Activated CD4-positive, alpha-beta T cell treated with anti-CD3 and anti-CD28 coated beads, Interleukin-2, Interleukin-6, amounts not matched to agents 100 ng/mL and 50 ng/mL, durations not matched to agents 16 hours and 8 hours (primary cell): ENCODE data around the gene BCKDK.
"Not testable (repeated sequence)": the region's sequence is repeated elsewhere in the genome, so short reads cannot be mapped to it uniquely, and the experiment has no call there.

Experiments used
- DNase-seq: peaks from one replicate; pipeline ENCODE4 v3.0.0-alpha.2; 2020

BCKDK gene

GRCh38 chr16:31129568-31130335, 21.6 kb downstream of the BCKDK start:
- DNase-seq, result no peak

GRCh38 chr16:31130336-31130891, 22.2 kb downstream of the BCKDK start:
- no peak for DNase-seq

GRCh38 chr16:31130899-31131298, 22.7 kb downstream of the BCKDK start:
- DNase-seq, result no peak

DNA sequence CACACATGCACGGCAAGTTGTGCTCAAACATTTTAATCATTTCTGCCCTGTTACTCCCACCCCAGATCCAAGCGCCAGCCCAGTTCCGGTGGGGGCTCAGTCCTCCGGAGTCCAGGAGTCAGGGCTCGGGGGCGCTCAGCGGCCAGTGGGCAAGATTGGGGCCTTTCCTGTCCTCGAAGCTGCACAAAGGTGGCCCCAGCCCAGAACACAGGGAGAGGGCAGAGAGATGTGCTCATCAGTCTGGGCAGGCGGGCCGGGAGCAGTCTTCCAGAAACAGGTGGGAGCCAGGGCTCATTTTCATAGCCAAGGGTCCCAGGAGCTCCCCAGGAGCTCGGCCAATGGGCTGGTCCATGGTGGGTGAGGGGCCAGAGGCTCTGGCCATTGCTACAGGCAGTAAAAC, 23.2 kb downstream of the BCKDK start:
- DNase-seq, result no peak

- DNase-seq, result no peak
Measured at GRCh38 chr16:31131841-31132271, 23.7 kb downstream of the BCKDK start.

DNA sequence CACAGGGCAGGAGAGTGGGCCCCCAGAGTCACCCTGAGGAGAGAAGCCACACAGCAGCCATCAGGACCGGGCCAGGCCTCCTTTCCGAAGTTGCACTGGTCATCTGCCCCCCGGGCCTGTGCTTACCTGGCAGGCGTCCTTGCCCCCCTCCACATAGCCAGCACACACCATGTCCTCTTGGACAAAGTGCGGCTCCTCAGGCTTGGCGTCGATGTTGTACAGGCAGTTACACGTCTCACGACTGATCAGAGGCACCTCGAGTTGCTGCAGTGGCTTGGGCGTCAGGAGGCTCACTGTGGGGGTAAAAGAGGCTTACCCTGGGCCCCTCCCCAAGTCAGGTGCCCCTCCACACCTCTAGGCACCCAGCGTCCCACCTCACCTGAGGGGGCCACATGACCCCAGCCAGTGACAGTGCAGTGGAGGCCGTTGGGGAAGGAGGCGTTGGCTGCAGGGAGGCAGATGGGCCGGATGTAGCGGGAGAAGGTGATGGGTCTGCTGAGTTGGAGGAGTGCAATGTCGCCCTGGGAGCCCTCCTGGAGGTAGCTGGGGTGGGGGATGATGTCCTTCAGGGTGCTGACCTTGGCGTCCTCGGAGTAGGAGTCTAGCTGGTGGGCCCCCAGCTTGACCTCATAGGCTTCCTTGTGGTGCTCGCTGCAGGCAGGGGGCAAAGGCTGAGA, 24.3 kb downstream of the BCKDK start:
- no peak for DNase-seq

- no peak for DNase-seq
Measured at GRCh38 chr16:31133046-31133501, 24.9 kb downstream of the BCKDK start.

DNA sequence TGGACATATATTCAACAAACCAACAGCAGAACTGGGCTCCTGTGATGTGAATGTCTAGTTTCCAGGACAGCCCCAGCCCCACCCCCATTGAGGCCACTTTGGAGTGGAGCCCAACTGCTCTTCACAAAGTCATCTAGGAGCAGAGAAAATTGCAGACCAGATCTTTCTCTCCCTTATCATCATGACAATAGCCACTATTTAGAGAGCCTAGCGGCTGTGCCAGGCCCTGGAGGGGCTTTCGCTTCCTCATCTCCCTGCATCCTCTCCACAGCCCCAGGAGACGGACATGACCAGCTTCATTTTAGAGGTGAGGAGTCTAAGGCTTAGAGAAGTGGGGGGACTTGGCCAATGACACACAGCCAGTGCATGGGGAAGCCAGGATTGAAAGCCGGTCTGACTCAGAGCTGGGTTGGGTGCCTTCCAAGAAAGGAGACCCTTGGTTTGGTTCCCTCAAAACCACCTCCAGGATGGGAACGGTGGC, 25.9 kb downstream of the BCKDK start:
- no peak for DNase-seq

DNA sequence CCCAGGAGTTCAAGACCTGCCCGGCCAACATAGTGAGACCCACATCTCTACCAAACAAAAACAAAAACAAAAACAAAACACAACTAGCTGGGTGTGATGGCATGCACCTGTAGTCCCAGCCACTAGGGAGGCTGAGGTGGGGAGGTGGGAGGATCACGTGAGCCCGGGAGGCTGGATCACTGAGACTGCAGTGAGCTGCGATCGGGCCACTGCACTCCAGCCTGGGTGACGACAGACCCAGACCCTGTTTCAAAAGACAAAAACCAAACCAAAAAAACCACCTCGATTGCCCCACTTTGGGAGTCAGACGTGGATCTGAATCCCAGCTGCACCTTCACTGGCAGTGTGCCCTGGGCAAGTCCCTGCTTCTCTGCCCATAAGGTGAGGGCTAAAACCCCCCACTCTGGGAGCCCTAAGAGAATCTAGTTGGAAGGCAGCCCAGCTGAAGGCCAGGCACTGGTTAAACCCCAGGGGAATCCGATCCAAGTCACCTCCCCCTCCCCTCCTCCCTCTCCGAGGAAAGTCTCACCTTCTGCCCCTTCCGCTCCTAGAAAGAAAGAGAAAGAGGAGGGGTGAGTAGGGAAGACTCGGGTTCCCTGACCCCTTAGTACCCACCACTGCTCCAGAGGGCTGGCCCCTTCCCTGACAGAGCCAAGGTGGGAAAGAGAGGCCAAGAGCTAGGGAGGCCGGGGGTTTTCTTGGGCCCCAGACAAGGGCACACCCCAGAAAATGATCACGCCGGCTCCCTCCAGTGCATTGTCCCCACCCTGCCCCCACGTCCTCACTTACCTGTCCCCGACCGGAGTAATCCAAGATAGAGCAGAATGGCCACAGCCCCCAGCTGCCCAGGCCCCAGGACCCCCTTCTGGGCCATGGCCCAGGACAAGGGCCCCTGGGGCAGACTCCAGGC, 26.7 kb downstream of the BCKDK start:
- DNase-seq, result no peak

DNA sequence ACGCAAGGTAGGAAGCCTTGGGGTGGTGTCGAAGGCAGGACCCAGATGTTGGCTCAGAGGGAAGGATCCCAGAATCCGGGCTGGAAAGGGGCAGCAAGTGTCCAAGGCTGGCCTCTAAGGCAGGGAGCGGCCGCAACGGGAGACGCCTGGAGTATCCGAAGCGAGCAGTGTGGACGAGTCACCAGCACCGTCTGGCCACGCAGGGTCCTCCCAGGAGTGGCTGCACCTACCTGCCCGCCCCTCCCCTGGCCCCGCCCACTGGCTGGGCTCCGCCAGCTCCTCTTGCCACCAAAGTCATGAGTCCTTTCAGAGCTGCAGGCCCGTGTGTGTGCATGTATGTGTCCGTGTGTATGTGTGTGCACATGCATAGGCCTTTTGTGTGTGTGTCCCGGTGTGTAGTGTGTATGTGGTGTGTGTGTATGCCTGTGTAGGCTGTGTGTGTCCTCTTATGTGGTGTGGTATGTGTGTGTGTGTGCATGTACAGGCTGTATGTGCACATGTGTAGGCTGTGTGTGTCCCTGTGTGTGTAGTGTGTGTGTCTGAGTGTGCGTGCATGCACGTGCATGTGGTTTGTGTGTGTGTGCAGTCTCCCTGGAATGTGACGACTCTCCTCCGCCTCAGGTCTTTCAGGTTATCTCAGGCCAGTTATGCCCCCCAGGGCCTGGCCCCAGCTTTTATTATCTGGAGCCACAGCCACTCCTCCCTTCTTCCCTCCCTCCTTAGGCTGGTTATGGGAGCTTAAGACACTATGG, 27.5 kb downstream of the BCKDK start, which contains the start of gene PRSS8:
Gene PRSS8 (minus strand): TSS at position 193 of the 752 bp plus-strand sequence. CDS start 229 bp downstream, outside the sequence.
- DNase-seq, result no peak

DNA sequence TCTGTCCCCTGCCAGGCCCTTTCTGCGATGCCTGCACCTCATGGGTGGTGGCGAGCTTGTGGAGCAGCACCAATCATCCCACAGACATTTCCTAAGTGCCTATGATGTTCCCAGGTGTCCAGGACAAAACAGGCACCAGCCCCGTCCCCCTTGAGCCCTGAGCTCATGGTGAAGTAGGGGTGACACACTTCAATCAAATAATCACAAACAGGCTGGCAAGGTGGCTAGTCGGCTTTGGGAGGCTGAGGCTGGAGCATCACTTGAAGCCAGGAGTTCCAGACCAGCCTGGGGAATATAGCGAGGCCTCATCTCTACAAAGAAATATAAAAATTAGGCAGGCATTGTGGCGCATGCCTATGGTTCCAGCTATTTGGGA, 28.1 kb downstream of the BCKDK start:
- no peak for DNase-seq

GRCh38 chr16:31136822-31137499, 28.8 kb downstream of the BCKDK start:
- DNase-seq, result not testable (repeated sequence)

GRCh38 chr16:31138621-31139578, 30.7 kb downstream of the BCKDK start:
- DNase-seq, result no peak

- DNase-seq, result not testable (repeated sequence)
Measured at GRCh38 chr16:31141071-31141469, 32.9 kb downstream of the BCKDK start.

DNA sequence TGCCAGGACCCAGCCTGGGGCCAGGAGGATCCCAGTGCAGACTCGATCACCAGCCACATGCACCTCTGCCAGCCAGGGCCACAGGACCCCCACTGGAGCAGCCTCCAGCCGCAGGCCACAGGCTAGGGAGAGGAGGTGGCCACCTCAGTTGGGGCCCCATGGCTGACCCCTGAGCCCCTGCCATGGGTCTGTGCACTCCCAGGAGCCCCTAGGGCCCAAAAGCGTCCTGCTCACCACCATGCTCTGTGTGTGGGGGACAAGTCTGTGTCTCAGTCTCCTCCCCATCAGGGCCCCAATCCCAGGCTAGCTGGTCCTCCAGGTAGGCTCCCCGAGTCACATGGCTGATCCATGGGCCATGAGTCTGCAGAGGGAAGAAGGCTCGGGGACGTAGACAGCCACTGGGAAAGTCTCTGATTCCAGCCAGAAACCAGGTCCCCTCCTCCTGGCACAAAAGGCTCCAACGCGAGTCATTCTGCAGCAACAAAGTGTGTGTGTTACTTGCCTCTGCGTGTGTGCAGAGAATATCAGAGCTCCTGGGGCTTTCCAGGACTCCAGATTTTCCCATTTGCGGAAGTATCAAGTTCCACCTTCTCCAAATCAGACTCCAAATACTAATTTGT, 33.4 kb downstream of the BCKDK start:
- DNase-seq, result no peak

GRCh38 chr16:31142109-31143010, 34.2 kb downstream of the BCKDK start:
- peak; percentile 100 for DNase-seq

DNA sequence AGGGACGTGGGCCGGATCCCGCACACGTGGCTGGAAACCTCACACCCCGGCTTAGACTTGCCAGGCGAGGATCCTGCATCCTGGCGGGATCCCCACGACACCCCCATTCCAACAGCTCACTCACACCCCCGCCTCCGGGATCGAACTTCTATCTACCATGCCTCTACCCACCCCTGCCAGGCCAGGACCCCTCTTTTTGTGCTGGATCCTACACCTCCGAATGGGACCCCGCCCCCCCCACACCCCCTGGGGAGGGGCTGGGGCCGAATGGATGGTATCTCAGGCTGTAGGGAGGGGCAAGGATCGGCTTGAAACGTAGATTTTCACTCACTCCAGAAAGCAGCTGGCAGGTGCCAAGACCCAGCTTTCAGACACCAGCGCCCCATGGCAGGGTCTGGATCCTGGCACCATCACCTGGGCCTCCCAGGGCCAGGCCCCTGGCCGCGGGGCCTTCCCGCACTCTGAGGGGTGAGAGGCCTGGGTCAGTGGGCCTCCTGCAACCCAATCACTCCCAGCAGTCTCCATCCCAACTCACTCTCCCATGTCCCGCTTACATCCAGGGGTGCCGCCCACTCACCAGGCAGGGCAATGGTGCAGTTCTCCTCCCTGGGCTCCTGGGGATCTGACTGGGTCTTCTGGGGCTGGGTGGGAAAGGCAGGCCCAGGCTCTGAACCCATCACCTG, 35.0 kb downstream of the BCKDK start:
- DNase-seq, result no peak

DNA sequence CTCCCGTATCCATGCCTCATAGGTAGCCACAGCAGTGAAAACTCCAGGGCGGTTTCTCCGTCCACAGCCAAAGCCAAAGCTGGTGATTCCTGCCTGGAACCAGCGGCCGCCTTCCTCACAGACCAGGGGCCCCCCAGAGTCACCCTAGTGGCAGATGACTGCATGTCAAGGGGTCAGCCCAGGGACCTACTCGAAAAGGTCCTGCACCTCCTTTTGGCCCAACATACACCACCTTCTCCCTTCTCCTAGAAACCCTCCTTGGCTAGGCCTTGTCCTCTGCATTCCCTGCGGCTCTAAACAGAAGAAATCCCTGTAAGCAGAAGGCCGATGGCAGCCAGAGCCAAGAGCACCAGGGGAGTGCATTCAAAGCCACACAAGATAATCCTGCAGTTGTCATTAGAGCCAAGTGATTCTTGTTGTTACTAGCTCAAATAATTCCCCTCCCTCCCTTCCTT, 35.5 kb downstream of the BCKDK start:
- DNase-seq, result no peak
